GM19023 (cell line): ENCODE results near the gene KRTAP15-1.

Experiments
- ATAC-seq: cut with Tn5 transposase; IDR thresholded peaks from one replicate; pipeline ENCODE4 v1.9.1; 2021; ENCODE audit warnings: mild to moderate bottlenecking, moderate library complexity; ENCODE audit not compliant: unreplicated experiment

Gene KRTAP15-1

GRCh38 chr21:30486180-30486579, 46.1 kb downstream of the KRTAP15-1 start:
- no peak for ATAC-seq

GRCh38 chr21:30487336-30487735, 47.3 kb downstream of the KRTAP15-1 start, which contains the start of gene KRTAP19-2:
Gene KRTAP19-2 (minus strand): TSS chr21:30487436. CDS start chr21:30487348, 88 bp downstream.
- ATAC-seq = no peak
